Activated CD8-positive, alpha-beta memory T cell treated with anti-CD3 and anti-CD28 coated beads for 4 hours (primary cell): ENCODE measurements around the gene RNU6-1.

ENCODE experiments used
- DNase-seq, 2 donors: peaks; one replicate each; pipeline ENCODE4 v3.0.0-alpha.2; 2020; ENCODE audit warnings: low read depth in 2 of 2

RNU6-1 gene

DNA sequence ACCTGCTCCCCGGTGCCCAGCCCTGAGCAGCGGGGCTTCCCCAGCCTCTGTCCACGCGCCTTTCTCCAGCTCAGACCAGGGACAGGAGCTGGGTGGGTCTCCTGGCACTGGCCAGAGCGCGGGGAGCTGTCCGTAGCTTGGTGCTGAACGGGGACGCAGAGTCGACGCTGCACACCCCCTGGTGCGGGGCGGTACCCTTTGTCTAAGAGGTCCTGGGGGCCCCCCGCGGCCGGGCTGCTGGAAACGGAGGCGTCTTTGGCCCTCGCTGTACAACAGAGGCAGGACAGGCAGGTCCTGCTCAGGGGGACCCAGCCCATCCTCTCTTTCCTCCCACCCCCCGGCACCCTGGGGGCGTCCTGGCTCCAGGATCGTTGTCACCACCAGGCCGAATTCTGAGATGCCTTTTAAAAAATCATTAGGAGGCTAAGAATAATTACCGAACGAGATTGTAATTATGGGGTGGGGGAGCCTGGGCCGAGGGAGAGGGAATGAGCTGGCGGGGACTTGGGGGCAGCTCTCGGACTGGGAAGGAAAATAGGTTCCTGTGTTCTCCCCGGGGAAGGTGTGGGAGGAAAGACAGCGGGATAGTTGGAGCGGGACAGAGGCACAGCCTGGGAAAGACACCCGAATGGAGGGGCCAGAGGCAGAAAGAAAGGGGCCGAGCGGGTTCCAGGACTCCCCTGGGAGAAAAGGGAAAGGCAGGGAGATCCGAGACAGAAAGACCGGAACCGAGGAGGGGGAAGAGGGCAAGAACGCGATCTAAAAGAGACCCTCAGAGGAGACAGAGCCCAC lies 18.7 kb downstream of the RNU6-1 start:
- DNase-seq: no peak

DNA sequence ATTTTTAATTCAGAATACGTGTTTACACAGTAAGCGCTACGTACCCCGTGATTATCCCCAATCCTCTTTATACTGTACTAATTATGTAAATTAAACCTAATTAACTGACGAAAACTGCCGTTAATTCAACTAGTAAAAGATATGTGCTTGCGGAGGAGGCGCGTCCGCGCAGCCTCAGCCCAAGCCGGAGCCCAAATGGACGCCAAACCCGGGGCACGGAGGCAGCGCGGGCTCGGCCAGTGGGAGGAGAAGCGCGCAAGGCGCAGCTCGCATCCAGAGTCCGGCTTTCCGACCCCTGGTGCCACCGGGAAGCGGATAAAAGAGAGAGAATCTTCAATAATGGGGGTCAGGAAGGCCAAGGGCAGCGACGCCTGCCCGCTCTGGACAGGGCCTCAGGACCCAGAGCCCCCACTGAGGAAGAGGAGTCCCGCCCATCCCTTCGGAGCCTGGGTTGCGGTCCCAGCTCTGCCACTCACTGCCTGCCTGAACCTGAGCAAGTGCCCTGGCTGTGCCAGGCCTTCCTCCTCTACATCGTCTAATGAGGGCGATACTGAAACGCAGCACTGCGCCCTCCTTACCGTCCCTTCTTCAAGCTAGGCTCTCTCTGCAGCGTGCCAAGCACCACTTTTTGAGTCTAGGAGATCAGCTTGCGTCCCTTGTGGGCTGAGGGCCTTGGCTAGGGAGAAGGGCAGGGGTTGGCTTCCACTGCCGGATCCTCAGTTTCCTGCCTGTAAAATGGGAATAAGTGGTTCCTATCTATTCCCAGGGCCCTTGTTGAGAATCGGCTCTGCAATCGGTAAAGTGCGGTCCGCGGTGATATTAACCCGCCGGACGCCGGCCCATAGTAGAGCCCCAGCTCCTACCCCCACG lies 19.5 kb downstream of the RNU6-1 start:
- DNase-seq: no peak

DNA sequence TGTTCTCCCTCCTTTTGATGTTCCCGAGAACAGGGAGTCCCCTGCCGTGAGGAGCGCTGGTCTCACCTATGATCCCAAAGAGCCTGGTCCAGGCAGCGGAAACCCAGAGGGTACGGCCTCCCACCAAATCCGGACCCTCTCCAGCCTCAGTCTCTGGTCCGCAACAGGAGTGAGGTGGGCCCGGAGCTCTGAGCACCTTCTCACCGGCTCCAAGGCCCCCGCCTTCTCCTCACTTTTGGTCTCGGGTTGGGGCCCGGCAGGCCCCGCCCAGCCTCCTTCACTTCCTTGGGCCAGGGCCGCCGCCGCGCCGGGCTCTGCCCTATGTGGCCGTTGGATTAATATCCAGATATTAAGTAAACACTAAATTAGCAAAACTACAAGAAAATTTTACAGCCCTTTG lies 20.2 kb downstream of the RNU6-1 start:
- DNase-seq: no peak

DNA sequence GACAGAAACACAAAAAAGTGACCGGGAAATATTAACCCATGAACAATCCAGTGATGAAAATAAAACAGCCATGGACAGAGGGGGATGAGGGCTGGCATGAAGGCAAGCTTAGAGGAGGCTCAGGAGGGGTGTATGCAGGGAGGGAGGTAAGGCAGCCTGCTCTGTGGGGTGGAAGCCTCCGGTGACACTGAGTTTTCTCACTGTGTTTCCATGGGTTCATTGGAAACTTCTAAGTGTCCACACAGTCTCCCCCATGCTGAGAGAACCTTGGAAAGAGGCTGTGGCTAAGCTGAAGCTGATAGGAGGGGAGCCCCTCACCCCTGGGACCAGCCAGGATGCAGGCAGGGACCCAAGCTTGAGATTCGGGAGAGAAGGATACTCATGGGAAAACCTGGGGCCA lies 21.4 kb downstream of the RNU6-1 start:
- DNase-seq: no peak

DNA sequence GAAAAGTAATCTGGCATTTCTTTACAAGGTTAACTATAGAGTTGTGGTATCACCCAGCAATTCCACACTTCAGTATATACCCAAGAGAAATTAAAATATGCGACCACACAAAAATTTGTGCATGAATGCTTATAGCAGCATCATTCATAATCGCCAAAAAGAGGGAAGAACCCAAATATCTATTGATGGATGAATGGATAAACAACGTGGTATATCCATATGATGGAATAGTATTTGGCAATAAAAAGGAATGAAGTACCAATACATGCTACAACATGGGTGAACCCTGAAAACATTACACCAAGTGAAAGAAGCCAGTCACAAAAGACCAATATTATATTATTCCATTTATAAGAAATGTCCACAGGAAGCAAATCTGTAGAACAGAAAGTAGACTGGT lies 23.2 kb downstream of the RNU6-1 start:
- DNase-seq: no peak

DNA sequence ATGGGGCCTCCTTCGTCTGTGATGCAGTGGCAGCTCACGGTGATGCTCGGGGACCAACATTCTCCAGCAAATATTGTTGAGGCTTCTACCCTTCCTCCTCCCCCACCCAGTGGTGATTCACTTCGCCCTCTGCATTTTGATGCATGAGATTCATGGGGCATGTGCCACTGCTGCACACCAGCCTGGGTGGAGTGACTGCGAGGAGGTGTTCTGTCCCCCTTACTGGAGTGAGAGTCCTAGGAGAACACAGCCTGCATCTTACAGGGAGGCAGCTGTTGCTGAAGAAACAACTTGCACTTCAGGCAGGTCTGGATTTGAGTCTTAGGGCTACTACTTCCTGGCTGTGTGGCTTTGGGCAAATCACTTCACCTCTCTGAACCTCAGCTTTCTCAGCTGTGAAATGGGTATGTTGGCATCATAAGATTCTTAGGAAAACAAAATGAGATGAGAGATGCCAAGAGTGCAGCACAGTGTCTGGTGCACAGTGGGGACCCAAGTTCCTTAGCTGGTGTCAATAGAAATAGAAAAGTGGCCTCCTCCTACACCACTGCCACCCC lies 24.7 kb downstream of the RNU6-1 start:
- no peak for DNase-seq

DNA sequence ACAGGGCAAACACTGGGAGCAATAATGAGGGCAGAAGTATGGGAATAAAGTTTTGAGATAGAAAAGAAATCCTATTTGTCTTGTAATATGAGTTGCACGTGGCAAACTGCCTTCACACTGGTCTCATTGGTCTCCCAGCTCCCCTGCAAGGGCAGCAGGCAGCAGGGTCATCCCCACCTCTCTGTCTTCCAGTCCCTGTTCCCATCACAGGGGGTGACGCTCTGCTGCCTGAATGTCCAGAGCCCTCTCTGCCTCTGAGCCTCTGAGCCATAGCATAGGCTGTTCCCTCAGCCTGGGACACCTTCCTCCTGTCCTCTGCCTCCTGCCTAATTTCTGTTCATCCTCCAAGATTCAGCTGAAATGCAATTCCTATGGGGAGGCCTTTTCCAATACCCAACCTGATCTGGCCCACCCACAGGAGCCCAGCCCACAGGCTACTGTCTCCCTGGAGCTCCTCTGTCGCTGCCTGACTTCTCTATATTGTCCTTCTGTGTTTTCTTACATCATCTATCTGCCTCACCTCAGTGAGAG lies 26.7 kb downstream of the RNU6-1 start:
- no peak for DNase-seq

DNA sequence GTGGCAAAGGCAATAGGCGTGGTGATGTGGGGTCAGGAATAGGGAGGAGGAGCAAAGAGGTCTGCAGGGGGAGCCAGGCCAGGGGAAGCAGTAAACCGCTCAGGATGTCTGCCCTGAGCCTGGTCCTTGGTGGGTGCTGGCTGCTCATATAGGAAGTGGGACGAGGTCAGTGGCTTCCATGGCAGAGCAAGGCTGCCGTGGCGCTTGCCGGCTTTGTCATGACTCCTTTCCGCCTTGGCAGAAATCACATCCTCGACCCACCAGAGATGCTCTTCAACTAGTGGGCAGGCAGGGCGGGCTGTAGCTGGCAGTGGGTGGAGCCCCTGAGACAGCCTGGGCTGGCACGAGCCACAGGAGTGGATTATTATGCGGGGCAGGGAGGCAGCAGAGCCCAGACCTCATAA lies 27.6 kb downstream of the RNU6-1 start:
- DNase-seq: no peak

DNA sequence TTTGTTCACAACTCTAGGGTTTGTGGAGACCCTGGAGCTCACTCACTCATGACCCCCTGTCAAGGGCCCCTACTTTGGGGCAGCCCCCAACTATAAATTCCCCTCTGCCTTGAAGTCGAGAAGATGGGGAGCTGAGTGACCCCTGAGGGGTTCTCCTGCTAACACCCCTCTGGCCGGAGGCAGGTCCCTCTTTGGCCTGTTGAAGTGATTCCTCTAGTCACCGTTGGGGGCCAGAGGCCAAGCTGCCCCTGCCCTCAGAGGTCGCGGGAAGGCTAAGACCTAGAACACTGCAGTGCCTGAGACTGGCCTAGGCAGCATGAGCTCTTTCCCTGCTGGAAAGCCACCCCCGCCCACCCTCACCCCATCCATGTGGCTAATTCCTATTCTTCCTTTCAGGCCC lies 30.0 kb downstream of the RNU6-1 start:
- no peak for DNase-seq

DNA sequence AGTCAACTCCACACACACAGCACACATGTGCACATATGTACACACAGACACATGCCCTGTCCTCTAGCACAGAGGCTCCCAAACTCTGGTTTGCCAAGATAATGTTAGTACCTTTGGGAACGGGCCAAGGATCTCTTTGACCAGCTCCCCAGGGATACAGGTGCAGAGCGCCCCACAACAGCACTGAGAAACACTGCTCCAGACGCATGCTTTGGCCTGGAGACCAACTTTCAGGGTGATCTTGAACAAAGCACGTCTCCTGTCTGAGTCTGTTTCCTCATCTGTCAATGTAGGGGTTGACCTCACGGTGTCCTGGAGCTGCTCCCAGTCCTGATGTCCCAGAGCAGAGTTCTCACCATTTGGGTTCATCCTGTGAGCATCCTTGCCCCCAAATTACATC lies 30.4 kb downstream of the RNU6-1 start:
- no peak for DNase-seq

DNA sequence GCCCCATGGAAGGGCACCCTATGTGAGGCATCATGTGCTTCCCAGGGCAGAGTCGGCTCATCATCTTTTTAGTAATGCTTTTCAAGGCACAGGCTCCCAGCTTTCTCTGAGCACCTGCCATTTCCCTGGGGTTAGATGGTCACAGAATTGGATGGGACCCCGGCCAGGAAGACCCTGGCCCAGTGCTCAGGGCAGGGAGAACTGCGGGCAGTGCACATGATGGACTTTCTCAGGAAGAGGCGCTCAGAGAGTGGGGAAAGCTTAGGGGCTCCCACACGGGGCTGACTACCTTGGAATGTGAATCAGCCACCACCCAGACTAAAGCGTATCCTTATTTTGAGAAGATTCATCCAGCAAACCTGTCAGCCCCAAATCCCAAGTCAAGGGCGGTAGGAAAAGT lies 31.0 kb downstream of the RNU6-1 start:
- DNase-seq: no peak

DNA sequence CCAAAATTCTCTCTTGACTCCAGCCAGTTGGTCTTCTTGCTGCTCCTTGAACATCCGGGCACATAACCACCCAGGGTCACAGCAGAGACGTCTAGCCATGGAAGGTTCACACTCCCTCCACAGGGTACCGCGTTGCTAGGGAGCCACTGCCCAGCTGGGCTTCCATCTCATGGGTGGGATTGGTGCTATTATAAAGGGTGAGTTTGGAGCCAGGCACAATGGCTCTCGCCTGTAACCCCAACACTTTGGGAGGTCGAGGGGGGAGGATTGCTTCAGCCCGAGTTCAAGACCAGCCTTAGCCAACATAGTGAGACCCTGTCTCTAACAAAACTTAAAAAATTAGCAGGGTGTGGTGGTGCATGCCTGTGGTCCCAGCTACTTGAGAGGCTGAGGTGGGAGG lies 32.0 kb downstream of the RNU6-1 start:
- no peak for DNase-seq

DNA sequence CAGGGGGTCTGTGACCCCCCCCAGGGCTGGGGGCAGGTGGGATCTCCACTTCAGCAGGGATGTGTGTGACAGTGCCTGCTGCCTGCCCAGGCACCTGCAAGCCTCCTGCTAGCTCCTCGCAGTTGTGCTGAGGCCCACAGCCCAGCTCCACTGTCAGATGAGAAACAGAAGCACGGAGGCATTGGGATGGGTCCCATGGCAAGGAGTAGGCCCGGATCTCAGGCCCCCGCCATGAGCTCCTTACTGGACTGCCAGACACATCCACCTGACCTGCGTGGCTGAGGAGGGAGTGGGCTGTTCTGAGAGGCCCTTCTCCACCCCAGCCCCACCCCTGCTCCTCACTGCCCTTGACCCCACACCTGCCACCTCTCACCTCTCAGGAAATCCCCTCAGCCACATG lies 32.7 kb downstream of the RNU6-1 start:
- no peak for DNase-seq

DNA sequence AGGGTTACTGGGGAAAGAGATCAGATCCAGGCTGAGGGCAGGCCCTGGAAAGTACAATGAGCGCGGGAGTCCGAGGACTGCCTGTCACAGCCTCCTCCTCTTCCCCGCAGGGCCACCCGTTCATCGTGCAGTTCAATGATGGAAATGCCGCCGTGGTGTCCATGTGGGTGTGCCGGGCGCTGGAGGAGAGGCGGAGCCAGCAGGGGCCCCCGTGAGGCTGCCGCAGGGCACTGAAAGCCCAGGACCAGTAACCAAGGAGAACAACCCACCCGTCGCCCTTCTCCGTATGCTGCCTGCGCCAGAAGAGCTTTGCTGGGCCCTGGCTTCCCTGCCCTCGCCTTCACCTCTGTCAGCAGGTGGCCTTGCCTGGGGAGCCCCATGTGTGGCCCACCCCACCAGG lies 33.3 kb downstream of the RNU6-1 start:
- no peak for DNase-seq

DNA sequence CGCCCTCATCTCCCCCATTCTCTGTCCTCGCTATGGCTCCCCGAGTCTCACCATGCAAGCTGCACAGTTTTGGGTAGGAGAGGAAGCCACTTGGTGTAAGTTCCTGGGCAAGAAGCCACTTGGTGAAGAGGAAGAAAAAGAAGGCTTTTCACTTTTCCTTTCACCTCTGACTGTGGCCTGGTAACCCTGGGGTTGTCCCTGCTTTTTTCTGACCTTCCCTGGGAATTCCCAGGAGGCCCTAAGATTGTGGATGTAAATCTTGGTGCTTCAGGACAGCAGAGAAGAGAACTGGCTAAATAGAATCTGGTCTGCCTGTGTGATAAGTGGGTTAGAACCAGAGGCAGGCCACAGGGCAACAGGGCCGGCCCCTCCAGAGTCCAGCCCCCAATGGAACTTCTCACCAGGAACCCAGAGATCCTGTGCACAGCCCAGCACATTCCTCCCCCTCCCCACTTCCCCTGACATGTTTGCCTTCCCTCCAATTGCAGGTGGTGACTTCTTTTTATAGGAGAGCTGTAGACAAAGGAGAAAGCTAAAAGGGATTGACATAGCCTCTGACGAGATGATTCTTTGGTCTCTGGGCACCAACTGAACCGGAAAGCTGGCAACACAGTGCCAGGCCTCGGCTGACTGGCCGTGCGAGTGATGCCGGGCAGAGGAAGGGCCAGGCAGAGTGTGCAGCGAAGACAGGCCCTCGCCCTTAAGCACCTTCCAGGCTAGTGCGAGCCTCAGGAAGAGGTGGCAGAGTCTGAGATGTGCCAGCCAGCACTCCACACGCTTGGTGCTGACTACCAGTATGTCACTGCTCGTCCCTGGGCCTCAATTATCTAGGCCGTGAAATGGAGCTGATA lies 34.0 kb downstream of the RNU6-1 start:
- no peak for DNase-seq

DNA sequence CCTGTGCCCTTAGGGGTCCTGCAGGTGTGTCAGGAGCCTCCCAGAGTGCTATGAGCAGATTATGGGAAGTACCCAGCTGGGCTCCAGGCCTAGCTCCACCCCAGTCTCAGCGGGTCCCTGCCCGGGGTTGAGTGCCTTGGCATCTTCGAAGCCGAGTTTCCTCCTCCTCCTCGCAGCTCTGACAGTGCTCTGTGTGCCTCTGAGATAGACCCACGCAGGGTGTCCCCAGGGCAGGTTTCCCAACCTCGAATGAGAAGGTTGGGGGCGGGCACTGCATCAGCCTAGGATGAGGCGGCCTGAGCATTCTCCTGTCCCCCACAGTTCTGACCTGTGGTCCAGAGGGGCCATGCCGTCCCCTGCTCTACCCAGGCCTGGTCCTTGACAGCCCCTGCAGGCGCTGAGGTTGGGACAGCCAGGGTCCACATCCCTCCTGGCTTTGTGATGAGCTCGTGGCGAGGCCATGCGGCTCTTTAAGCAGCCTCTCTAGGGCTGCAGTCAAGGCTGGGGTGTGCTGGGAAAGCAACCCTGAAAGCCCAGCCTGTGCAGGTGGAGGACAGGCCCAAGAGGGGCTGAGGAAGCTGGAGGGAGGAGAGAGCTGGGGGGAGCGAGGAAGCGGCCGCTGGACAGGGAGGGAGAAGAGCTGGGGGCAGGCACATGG lies 34.7 kb downstream of the RNU6-1 start:
- no peak for DNase-seq

DNA sequence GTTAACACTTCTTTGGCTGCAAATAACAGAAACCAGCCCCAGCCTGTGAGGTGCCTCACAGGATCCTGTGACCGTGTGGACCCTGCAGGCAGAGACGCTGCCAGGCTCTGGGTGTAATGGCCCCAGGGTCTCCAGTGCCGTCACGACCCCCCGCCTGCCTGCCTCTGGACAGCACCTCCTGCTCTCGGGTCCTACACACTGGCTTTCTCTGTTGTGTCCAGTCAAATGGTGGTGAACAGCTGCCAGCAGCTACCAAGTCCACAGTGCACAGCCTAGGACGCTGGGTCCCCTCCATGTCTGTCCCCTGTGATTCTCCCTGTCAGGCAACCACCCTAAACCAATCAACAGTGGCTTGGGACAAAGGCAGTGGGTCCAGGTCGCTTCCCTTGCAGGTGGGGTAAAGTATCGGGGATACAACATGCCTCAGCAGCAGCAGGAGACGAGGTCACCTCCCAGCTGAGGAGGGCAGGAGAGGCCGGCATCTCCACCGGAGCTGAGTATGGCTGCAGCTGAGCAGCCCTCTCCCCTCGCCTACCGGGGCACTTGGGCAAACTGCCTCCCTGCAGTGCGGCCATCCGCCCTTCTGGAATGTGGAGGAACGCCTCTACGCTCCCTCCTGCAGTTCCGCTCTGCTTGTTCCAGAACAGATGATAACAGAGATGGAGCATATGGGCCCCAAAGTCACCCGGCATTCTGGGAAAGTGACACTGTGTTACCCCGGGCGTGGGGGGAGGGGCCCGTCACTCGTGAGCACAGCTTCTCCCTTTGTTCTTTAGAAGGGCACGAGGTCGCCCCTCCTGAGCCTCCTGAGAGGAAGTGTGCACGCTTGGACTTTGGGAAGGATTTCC lies 35.6 kb downstream of the RNU6-1 start:
- no peak for DNase-seq

DNA sequence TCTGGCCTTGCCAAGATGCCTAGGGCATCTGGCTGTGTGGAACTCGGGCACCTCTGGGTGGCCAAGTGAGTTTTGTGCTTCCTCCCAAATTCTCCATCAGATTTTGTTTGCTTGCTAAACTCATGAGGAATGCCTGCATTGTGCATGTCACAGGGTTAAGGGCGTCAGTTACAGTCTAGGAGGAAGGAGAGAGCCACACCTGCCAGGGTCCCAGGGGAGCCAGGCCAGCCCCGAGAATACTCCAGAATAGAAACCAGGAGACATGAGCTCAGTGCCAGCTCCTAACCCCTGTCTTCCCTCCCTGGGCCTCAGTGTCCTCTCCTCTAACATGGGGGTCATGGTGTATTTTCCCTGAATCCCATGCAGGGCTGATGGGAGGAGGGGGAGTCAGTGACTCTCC lies 36.5 kb downstream of the RNU6-1 start:
- DNase-seq: no peak

DNA sequence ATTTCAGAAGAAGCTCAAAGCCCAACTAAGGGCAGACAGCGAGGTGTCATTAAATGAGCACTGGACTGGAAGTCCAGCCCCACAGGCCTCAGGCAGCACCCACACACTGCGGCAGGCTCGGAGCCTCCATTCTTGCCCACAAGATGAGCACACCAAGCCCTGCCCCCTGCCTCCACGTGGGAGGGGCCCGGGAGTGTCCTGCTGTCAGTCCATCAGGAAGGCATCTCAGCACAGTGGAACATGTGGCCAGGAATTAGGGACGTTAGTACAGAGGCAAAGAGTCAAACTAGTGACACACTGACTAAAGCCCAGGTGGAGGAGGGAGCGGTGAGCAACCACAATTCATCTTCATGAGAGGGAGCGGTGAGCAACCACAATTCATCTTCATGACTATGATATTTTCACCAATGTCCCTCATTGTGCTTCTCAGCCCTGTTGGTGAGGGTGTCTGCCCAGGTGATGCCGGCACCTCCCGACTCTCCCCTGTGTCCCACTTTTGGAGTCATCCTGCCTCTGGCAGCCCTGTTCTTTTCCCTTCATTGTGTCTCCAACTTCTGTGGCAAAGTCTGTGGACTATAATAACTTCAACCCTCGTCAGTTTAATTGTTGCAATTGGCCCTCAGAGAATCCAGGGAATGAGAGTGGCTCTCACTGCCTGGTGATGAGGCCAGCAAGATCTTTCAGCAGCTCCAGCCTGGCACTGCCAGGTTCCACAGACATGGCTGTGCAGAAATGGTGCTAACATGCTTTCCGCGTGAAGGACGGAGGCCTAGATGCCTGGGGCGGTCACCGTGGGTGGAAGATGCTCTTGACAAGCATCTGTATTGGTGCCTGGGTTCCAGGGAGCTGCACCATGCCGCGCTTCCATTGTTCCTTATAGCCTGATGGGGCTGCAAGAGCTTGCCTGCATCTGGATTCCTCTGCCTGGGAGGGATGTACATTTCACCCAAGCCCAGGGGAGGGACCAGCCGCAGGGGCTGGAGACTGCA lies 37.6 kb downstream of the RNU6-1 start:
- no peak for DNase-seq
